HG02571 (cell line): ENCODE measurements around the gene MIPOL1.
"Not testable (repeated sequence)": the region's sequence is repeated elsewhere in the genome, so short reads cannot be mapped to it uniquely, and the experiment has no call there.

Experiments
- ATAC-seq: cut with Tn5 transposase; IDR thresholded peaks from one replicate; pipeline ENCODE4 v1.9.1; 2021; ENCODE audit warnings: mild to moderate bottlenecking, moderate library complexity; ENCODE audit not compliant: unreplicated experiment

Gene MIPOL1

DNA sequence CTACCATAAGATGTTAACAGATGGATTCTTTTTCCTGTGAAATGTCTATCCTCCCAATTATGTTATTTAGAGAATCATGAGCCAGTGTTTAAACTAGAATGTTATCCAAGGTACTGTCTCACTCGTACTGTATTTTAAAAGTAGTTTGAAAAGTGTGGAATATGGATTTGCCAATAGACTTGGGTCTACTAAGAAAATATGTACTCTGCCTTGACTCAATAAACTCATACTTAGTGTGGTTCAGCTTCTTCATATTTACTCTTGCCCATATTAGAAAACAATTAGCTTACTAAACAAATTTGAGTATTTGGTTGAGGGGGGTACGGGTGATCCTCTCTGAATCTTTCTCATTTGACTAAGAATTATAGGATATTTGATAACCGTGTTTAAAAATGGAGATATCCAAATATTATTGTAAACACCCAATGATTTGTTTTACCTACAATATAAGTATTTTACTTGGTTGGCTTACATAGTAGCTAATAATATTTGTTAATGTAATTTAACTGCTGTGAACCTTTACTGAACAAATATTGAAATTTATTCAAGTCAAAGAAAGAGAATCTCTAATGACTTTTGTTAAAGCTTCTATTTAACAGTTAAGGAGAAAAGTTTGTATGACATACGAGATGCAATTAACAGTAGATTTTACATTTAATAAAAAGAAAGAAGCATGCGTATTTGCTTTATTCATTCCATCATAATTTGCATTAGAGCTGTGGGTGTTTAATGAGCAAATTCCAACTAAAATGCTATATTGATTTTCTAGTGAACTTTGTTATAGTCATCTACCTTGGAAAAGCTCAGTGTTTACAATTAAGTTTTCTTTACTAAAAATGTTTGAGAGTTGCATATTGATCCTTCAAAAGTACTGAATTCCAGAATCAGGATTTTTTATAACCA, 81.2 kb downstream of the MIPOL1 start:
- no peak for ATAC-seq

- ATAC-seq, result no peak
These were observed 82.1 kb downstream of the MIPOL1 start for GRCh38 chr14:37279818-37280217.

GRCh38 chr14:37284760-37285159, 87.0 kb downstream of the MIPOL1 start:
- ATAC-seq, result no peak

GRCh38 chr14:37285220-37285619, 87.5 kb downstream of the MIPOL1 start:
- ATAC-seq, result no peak

GRCh38 chr14:37289688-37290087, 92.0 kb downstream of the MIPOL1 start:
- no peak for ATAC-seq

- ATAC-seq, result not testable (repeated sequence)
These were observed 97.5 kb downstream of the MIPOL1 start for GRCh38 chr14:37295262-37295661.

GRCh38 chr14:37311252-37311651, 113.5 kb downstream of the MIPOL1 start:
- no peak for ATAC-seq

GRCh38 chr14:37318938-37319337, 121.2 kb downstream of the MIPOL1 start:
- no peak for ATAC-seq

GRCh38 chr14:37320106-37320505, 122.4 kb downstream of the MIPOL1 start:
- no peak for ATAC-seq

- no peak for ATAC-seq
These were observed 127.6 kb downstream of the MIPOL1 start for GRCh38 chr14:37325332-37325731.

- no peak for ATAC-seq
These were observed 128.7 kb downstream of the MIPOL1 start for GRCh38 chr14:37326434-37326833.

DNA sequence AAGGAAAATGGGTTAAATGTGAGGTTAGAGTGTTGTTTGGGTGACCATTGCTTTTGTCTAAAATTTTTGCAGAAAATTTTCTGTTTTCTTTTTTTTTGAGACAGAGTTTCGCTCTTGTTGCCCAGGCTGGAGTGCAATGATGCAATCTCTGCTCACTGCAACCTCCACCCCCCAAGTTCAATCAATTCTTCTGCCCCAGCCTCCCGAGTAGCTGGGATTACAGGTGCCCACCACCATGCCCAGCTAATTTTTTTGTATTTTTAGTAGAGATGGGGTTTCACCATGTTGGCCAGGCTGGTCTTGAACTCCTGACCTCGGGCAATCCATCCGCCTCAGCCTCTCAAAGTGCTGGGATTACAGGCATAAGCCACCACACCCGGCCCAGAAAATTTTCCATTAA, 130.2 kb downstream of the MIPOL1 start:
- ATAC-seq, result not testable (repeated sequence)

GRCh38 chr14:37328673-37329072, 130.9 kb downstream of the MIPOL1 start:
- no peak for ATAC-seq

GRCh38 chr14:37329189-37330001, 131.7 kb downstream of the MIPOL1 start:
- ATAC-seq, result no peak

DNA sequence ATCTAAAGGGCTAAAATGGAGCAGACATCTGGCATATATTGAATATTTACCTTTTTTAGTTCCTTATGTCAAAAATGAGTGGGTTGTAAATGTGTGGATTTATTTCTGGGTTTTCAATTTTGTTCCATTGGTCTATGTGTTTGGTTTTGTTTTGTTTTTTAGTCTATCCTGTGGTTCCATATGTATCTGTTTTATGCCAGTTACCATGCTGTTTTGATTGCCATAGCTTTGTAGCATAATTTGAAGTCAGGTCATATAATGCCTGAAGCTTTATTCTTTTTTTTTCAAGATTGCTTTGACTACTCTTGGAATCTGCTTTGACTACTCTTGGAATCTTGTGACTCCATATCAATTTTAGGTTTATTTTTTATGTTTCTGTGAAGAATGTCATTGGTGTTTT, 133.2 kb downstream of the MIPOL1 start:
- ATAC-seq, result no peak

DNA sequence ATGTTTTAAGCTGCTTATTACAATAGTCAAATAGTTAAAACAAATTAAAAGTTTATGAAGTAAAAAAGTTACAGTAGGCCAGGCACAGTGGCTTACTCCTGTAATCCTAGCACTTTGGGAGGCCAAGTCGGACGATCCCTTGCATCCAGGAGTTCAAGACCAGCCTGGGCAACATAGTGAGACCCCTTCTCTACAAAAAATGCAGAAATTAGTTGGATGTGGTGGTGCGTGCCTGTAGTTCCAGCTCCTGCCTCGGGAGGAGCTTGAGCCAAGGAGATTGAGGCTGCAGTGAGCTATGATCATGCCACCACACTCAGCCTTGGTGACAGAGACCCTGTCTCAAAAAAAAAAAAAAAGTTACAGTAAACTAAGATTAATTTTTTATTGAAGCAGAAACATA, 142.6 kb downstream of the MIPOL1 start:
- ATAC-seq, result no peak

DNA sequence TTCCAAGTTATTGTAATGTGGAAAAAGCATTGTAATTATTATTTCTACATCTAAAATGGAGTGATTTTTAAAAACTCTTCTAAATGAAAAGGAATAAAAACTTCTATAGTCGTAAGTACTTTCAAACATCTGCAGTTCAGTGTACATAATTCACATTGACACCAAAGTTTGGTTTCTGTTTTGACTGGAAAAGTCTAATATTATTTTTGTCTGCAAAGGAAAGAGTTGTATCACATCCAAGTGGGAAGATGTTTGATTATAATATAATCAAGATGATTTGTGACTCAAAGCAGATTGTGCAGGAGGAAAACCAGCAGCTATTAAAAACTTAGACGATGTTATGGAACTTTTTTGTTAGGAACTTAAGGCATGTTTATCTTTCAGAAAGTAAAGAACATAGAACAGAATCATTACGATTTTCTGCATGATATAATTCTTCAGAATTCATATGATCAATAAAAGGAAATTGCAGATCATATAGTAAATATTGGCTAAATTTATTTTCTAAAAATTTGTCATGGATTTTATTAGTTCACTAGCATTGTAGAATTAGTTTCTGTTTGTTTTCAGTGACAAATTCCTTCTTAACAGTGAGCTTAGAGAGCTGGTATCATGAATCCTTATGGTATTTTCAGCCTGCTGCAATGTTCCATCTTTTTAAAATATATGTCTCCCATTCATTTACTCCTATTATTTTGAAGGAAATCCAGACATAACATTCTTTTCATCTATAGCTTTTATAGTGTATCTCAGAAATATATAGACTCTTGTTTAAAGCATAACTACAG, 145.8 kb downstream of the MIPOL1 start:
- no peak for ATAC-seq

DNA sequence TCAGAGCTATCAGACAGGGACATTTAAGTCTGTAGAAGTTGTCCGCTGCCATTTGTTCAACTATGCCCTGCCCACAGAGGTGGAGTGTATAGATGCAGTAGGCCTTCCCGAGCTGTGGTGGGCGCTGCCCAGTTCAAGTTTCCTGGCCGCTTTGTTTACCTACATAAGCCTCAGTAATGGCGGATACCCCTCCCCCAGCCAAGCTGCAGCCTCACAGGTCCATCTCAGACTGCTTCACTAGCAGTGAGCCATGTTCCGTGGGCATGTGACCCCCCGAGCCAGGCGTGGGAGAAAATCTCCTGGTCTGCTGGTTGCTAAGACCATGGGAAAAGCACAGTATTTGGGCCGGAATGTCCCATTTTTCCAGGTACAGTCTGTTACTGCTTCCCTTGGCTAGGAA, 165.9 kb downstream of the MIPOL1 start:
- ATAC-seq, result no peak

GRCh38 chr14:37369425-37369824, 171.7 kb downstream of the MIPOL1 start:
- no peak for ATAC-seq

DNA sequence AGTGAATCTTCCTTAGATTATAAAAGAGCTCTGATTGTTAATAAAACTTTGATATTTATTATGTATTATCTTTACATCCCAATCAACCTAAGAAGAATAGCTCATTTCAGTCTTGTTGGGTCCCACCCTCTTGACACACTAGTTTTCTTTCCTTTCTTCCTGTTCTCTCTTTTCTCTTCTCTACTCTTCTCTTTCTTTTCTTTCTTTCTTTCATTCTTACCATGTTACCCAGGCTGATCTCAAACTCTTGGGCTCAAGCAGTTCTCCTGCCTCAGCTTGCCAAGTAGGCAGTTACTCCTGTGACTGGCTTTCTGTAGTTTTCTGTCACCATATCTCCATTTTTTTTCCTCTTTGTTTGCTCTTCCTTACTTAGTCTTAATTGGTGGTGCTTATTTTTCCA, 177.8 kb downstream of the MIPOL1 start:
- no peak for ATAC-seq

DNA sequence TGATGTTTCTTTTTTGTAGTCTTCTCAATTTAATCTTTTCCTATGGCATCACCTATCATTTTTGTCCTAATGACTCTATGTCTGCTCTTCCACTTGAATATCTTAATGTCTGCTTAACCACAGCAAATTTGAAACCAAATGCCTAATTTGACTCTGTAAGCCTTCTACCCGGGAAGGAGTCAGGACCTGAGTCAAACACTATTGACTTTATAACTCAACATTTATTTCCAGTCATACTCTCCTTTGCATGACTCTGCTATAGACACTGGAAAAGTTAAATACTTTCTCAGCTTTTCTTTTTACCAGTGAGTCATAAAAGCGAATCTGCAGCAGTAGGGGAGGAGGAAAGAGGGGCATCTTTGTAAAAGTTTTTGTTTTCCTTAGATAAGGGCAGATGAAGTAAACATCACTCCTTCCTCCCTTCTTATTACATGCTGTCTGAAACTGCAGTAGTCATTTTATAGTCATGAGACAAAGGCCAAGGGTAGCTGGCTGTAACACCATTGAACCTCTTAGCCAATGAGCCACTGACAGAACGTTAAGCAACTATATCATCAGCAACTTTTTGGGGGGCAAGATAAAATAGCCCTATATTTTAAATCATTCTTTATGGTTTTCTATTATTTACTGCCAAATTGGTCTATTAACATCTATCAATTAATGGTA, 179.3 kb downstream of the MIPOL1 start:
- ATAC-seq, result no peak
